Calu3 (cell line): ENCODE measurements around the gene SELENOM. TPM values are rescaled to one million over a fixed set of nuclear protein-coding genes. Genes with fewer than 3 reads are reported as not detected.

Experiments used
- BruUV-seq: library from RNA; stranded (reverse); fragments of 400-500 nt; replicated peaks from 2 replicates; lab custom pipeline; 2021; lab: Mats Ljungman, UMichigan
- CTCF ChIA-PET: fragments of 300-600 bp; sonication (Branson Sonifier 250); formaldehyde crosslinking; loops from one replicate; lab custom pipeline; 2022; ENCODE audit warnings: antibody characterized with exemption; lab: Charles Lee
- DNase-seq: peaks from one replicate; pipeline ENCODE4 v3.0.0; 2022
- H3K27ac Mint-ChIP-seq: one replicate; pipeline ENCODE4 v1.8.0; 2022; ENCODE audit warnings: mixed read lengths; ENCODE audit not compliant: unreplicated experiment
- H3K27me3 Mint-ChIP-seq: one replicate; pipeline ENCODE4 v1.8.0; 2022; ENCODE audit warnings: mixed read lengths; ENCODE audit not compliant: unreplicated experiment
- H3K36me3 Mint-ChIP-seq: one replicate; pipeline ENCODE4 v1.8.0; 2022; ENCODE audit warnings: mild to moderate bottlenecking, moderate library complexity, mixed read lengths; ENCODE audit not compliant: insufficient read depth, unreplicated experiment
- H3K4me1 Mint-ChIP-seq: one replicate; pipeline ENCODE4 v1.8.0; 2022; ENCODE audit warnings: mild to moderate bottlenecking, low read depth, mixed read lengths; ENCODE audit not compliant: unreplicated experiment
- H3K4me3 Mint-ChIP-seq: one replicate; pipeline ENCODE4 v1.8.0; 2022; ENCODE audit warnings: mild to moderate bottlenecking, low read depth, moderate library complexity, mixed read lengths; ENCODE audit not compliant: unreplicated experiment
- H3K9me3 Mint-ChIP-seq: one replicate; pipeline ENCODE4 v1.8.0; 2022; ENCODE audit warnings: low read depth, mixed read lengths; ENCODE audit not compliant: unreplicated experiment
- intact Hi-C: fragments of 100-400 bp; cut with micrococcal nuclease; formaldehyde crosslinking; loops from one replicate; pipeline ENCODE4 v1.10.0; 2022; ENCODE audit not compliant: unreplicated experiment
- total RNA-seq: library from RNA; stranded (reverse); gene quantifications from 2 replicates; pipeline ENCODE4 v1.2.3, GENCODE V29; 2022
- TF ChIP-seq, protein P1 (sequence below): fragments of 200-600 bp; IDR thresholded peaks from one replicate; pipeline ENCODE4 v1.8.0; 2022; ENCODE audit warnings: antibody characterized with exemption; ENCODE audit not compliant: unreplicated experiment

Gene SELENOM
- total RNA-seq, 1 experiment from 2014 or later = not detected

DNA sequence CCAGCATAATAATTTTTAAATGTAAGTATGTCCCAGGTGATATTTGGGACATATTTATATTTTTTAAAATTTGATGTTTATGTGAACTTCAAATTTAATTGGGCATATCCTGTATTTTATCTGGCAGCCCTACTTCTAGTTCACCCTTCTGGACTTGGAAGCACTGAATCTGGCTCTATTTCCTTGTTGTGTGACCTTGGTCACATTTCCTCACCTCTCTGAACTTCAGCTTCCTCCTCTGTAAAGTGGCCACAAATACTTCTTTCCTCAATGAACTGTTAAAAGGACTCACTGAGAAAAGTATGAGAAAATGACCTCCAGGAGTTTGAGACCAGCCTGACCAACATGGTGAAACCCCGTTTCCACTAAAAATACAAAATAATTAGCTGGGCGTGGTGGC is 44.5 kb upstream of the SELENOM start:
- TF ChIP-seq, protein P1, sequence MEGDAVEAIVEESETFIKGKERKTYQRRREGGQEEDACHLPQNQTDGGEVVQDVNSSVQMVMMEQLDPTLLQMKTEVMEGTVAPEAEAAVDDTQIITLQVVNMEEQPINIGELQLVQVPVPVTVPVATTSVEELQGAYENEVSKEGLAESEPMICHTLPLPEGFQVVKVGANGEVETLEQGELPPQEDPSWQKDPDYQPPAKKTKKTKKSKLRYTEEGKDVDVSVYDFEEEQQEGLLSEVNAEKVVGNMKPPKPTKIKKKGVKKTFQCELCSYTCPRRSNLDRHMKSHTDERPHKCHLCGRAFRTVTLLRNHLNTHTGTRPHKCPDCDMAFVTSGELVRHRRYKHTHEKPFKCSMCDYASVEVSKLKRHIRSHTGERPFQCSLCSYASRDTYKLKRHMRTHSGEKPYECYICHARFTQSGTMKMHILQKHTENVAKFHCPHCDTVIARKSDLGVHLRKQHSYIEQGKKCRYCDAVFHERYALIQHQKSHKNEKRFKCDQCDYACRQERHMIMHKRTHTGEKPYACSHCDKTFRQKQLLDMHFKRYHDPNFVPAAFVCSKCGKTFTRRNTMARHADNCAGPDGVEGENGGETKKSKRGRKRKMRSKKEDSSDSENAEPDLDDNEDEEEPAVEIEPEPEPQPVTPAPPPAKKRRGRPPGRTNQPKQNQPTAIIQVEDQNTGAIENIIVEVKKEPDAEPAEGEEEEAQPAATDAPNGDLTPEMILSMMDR = no peak
- CTCF ChIA-PET = interaction anchor here (0.7 to 0.9 kb wide), 2 partner anchors 43 to 147 kb away, joined by 3 to 12 read pairs; no protein-coding TSS in a partner anchor
- Mint-ChIP-seq H3K36me3 (no peaks in the 10 kb centered on the region), H3K4me1 (peaks cover 10% of the 10 kb centered on the region), H3K9me3 (no peaks in the 10 kb centered on the region), H3K27me3 (no peaks in the 10 kb centered on the region), H3K4me3 (no peak overlapping the region), H3K27ac (no peak overlapping the region)
- intact Hi-C loops = no loop called here
- no TSS peak for BruUV-seq
- DNase-seq = no peak

DNA sequence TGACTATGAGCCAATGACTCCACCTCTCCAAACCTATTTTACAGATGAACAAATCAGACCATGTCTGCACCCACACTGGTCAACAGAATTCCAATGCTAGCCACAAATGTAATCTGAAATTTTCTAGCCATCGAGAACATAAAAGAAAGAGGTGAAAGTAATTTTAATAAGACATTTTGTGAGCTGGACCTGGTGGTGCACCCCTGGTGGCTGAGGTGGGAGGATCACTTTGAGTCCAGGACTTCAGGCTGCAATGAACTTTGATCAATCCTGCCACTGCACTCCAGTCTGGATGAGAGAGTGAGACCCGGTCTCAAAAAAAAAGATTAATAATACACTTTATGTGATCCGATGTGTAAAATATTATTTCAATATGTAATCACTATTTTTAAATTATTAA is 43.2 kb upstream of the SELENOM start:
- Mint-ChIP-seq H3K27me3 (no peaks in the 10 kb centered on the region), H3K9me3 (no peaks in the 10 kb centered on the region), H3K4me1 (peaks cover 10% of the 10 kb centered on the region), H3K4me3 (no peak overlapping the region), H3K36me3 (no peaks in the 10 kb centered on the region), H3K27ac (no peak overlapping the region)
- no TSS peak for BruUV-seq
- DNase-seq = peak; percentile 39
- TF ChIP-seq, protein P1 = peak; percentile 14
- intact Hi-C loops = no loop called here
- CTCF ChIA-PET = interaction anchor here (0.6 to 0.8 kb wide), 3 partner anchors 43 to 133 kb away, joined by 3 read pairs; partner anchors contain the start of gene SELENOM

DNA sequence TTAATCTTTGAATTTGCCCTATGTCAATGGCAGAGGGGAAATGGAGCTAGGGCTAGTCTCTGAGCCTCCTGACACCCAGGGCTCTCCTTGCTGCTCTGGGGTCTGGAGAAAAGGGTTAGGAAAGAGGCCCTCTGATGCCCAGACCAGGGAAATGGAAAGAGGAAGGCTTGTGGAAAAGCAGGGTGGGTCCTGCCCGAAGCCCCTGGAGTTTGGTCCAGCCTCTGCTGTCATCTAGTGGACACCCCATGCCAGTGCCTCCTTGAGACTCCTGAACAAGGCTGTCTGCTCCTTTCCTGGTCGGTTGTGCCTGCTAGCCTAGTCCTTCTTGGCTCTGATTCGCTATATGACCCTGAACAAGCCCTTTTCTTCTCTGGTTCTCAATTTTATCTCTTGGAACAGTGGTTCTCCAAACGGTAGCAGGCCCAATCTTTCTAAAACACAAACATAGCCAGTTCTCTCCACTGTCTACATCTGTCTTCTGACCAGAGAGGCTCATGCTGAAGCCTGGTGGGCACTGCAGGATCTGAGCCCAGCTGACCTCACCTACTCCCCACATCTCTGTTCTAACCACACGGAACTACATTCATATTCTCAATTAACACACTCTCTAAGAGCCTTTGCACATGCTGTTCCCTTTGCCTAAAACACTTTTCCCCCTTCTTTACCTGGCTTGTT is 41.7 kb upstream of the SELENOM start:
- Mint-ChIP-seq H3K36me3 (no peaks in the 10 kb centered on the region), H3K27me3 (no peaks in the 10 kb centered on the region), H3K4me3 (no peak overlapping the region), H3K4me1 (peaks cover 10% of the 10 kb centered on the region), H3K9me3 (no peaks in the 10 kb centered on the region), H3K27ac (no peak overlapping the region)
- intact Hi-C loops = loop anchor here (1.0 to 2.0 kb wide), 3 partner anchors 42 to 386 kb away; partner anchors contain the start of gene SELENOM
- TF ChIP-seq, protein P1 = peak; percentile 89
- DNase-seq = peak; percentile 78
- no TSS peak for BruUV-seq
- CTCF ChIA-PET = interaction anchor here (1.4 to 2.1 kb wide), 2 partner anchors 41 to 60 kb away, joined by 3 to 12 read pairs; partner anchors contain the start of gene SELENOM

DNA sequence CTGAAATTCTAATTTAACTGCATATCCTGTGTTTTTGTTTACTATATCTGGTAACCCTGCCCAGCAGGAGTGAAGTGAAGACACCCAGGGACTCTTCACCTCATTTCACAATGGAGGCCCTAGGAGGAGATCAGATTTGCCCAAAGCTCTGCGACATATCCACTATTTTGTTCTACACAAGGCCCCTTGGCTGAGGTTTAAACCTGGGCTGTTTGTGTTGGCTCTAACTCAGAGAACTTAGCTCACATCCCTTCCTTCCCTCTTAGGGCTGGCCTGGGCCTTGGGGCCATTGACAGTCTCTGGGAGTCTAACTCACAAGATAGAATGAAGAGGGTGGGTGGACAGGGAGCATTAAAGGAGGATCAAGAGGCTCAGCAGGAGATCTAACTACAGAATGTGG is 41.1 kb upstream of the SELENOM start:
- H3K4me3 Mint-ChIP-seq = no peak overlapping the region
- H3K4me1 Mint-ChIP-seq = peaks cover 10% of the 10 kb centered on the region
- no peak for DNase-seq
- no peak overlapping the region for H3K27ac Mint-ChIP-seq
- H3K9me3 Mint-ChIP-seq = no peaks in the 10 kb centered on the region
- intact Hi-C loops = loop anchor here (2.0 kb wide), 2 partner anchors 202 to 386 kb away; no protein-coding TSS in a partner anchor
- peaks cover 6% of the 10 kb centered on the region for H3K27me3 Mint-ChIP-seq
- TF ChIP-seq, protein P1 = no peak
- no peaks in the 10 kb centered on the region for H3K36me3 Mint-ChIP-seq
- BruUV-seq = no TSS peak
- CTCF ChIA-PET = interaction anchor here (1.0 to 2.1 kb wide), 3 partner anchors 40 to 227 kb away, joined by 3 to 12 read pairs (median 6); partner anchors contain the start of gene SELENOM
